ENCODE results near the gene KCNJ8. TPM values are rescaled to one million over a fixed set of nuclear protein-coding genes. Genes with fewer than 3 reads are reported as not detected.

The KCNJ8 gene
- total and polyA plus RNA-seq, 2 of the 8 experiments (the other 6 are each of a cell fraction or from before 2014, with no cell fraction given) = 0.48 to 1.4 TPM

DNA sequence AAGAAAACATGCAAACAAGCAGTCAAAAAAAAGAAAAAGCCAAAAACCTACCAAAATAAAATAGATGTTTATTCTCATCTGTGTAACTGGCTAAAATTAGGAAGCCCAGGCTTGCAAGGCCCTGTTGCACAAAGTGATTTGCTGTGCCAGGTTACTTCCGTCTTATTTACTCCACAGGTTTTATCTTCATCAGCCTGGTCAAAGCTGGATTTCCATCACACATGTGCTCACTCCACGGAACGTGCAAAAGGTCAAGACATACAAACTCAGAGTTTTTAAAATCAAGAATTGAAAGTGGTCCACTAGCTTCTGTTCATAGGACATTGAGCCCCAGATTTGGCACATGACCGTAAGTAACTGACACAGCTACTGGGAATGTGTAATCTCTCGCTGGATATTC is 14.8 kb downstream of the KCNJ8 start:
- no peaks in the 10 kb centered on the region for H3K36me3 ChIP-seq (ENCODE audit: control insufficient read depth in 2 of 4, insufficient read depth in 4 of 4, low read length in 3 of 4)
- H2AFZ ChIP-seq (ENCODE audit: low read length) = no peak overlapping the region
- no peaks in the 10 kb centered on the region for H4K20me1 ChIP-seq (replicated peaks in 1 of 2; ENCODE audit: control insufficient read depth in 1 of 2, insufficient read depth in 2 of 2, low read length in 2 of 2)
- no peak for FAIRE-seq
- no peaks in the 10 kb centered on the region for H3K79me1 ChIP-seq (ENCODE audit: low read depth, low read length)
- DNase-seq (ENCODE audit: low read depth in 1 of 2, low spot score in 2 of 2) = no peak
- no peak overlapping the region for H2BK120ac ChIP-seq (replicated peaks; ENCODE audit: low read depth, low read length)
- POLR2A ChIA-PET (ENCODE audit: partially characterized antibody) = no interaction called here
- H3K23me2 ChIP-seq (ENCODE audit: low read depth, low read length) = no peaks in the 10 kb centered on the region
- H2BK20ac ChIP-seq (ENCODE audit: low read length) = no peak overlapping the region
- H3K9ac ChIP-seq (replicated peaks in 1 of 4; ENCODE audit: extremely low read depth in 1 of 4, low read depth in 3 of 4, low read length in 3 of 4) = no peak overlapping the region
- no peak overlapping the region for H3K4ac ChIP-seq (replicated peaks; ENCODE audit: insufficient read length, low read depth, low read length)
- no peak overlapping the region for H3K14ac ChIP-seq (ENCODE audit: insufficient read length)
- no peaks in the 10 kb centered on the region for H3K79me2 ChIP-seq (ENCODE audit: control insufficient read depth in 1 of 2, insufficient read depth in 2 of 2, low read length in 2 of 2)
- no peak overlapping the region for H4K91ac ChIP-seq (replicated peaks; ENCODE audit: insufficient read length, low read length)
- WGBS, 2 experiments (ENCODE audit: extremely low coverage in 1 of 2, insufficient coverage in 1 of 2, insufficient read length in 1 of 2, insufficient replicate concordance in 2 of 2, low coverage in 1 of 2, low lambda C conversion rate in 2 of 2, missing lambda C conversion rate in 1 of 2) = 94% methylated on average over 5 of the region's 5 CpGs; no CpG with 5 or more reads in 1 of the 2 experiments
- no peak overlapping the region for H3K4me3 ChIP-seq (ENCODE audit: extremely low read depth in 1 of 4, insufficient read depth in 2 of 4, low read depth in 3 of 4, low read length in 4 of 4)
- no peak overlapping the region for H3K23ac ChIP-seq (ENCODE audit: insufficient read length)
- no peak overlapping the region for H2BK15ac ChIP-seq (ENCODE audit: low read length)
- CTCF ChIA-PET (ENCODE audit: partially characterized antibody) = interaction anchor here (0.6 to 1.5 kb wide), 2 partner anchors 13 to 522 kb away, joined by 3 to 5 read pairs; no protein-coding TSS in a partner anchor
- no peak overlapping the region for H2BK5ac ChIP-seq (ENCODE audit: low read depth, low read length)
- H3K56ac ChIP-seq (replicated peaks; ENCODE audit: insufficient read length, low read depth, low read length) = no peak overlapping the region
- no peak overlapping the region for H3K18ac ChIP-seq (ENCODE audit: extremely low read depth, low read length)
- no peak overlapping the region for H2BK12ac ChIP-seq (ENCODE audit: low read depth, low read length)
- H3K4me1 ChIP-seq (replicated peaks in 1 of 4; ENCODE audit: control insufficient read depth in 3 of 4, insufficient read depth in 4 of 4, low read length in 3 of 4) = no peaks in the 10 kb centered on the region
- no peak overlapping the region for H3K4me2 ChIP-seq (ENCODE audit: insufficient read depth in 1 of 2, low read depth in 2 of 2, low read length in 2 of 2)
- H3K27me3 ChIP-seq (replicated peaks in 1 of 4; ENCODE audit: control insufficient read depth in 3 of 4, extremely low read depth in 1 of 4, insufficient read depth in 3 of 4, low read length in 3 of 4) = no peaks in the 10 kb centered on the region
- H4K8ac ChIP-seq (ENCODE audit: extremely low read depth, insufficient read depth, low read length) = no peak overlapping the region
- no peak overlapping the region for H4K5ac ChIP-seq (ENCODE audit: insufficient read length, low read depth, low read length)
- no peaks in the 10 kb centered on the region; a peak in 1 of 4 replicates for H3K9me3 ChIP-seq (ENCODE audit: insufficient read depth in 2 of 2, low read depth in 1 of 2, low read length in 1 of 2)
- no peak overlapping the region for H3K27ac ChIP-seq (ENCODE audit: low read depth, low read length)
- no peak overlapping the region for H2AK5ac ChIP-seq (ENCODE audit: low read depth, low read length)
- TF ChIP-seq CEBPB (IDR thresholded peaks at IDR 0.05; ENCODE audit: low read depth, low read length) (no peak), POLR2A (IDR thresholded peaks at IDR 0.05; ENCODE audit: control extremely low read depth in 1 of 2, low read depth in 2 of 2, low read length in 2 of 2) (no peak), KDM4A (IDR thresholded peaks at IDR 0.05; ENCODE audit: low read depth, low read length, severe bottlenecking) (no peak), ASH2L (IDR thresholded peaks at IDR 0.05; ENCODE audit: low read length) (no peak), SP1 (IDR thresholded peaks at IDR 0.05; ENCODE audit: low read depth, low read length) (no peak), CBX5 (IDR thresholded peaks at IDR 0.05; ENCODE audit: low read depth, low read length) (no peak), NRF1 (IDR thresholded peaks at IDR 0.05; ENCODE audit: low read depth, low read length) (no peak), CTBP2 (IDR thresholded peaks at IDR 0.05; ENCODE audit: borderline replicate concordance, insufficient read depth, insufficient read length, low read length) (no peak), SUZ12 (IDR thresholded peaks at IDR 0.05; ENCODE audit: low read length) (no peak), RXRA (IDR thresholded peaks at IDR 0.05; ENCODE audit: insufficient read depth, low read depth, low read length) (no peak), TAF1 (IDR thresholded peaks at IDR 0.05; ENCODE audit: low read depth, low read length) (no peak), GABPA (IDR thresholded peaks at IDR 0.05; ENCODE audit: borderline replicate concordance, insufficient read depth, low read length) (no peak), CHD2 (IDR thresholded peaks at IDR 0.05; ENCODE audit: low read length) (no peak), RNF2 (IDR thresholded peaks at IDR 0.05; ENCODE audit: borderline replicate concordance, low read depth, low read length, missing control alignments, poor library complexity, severe bottlenecking) (no peak)
- TF ChIP-seq, protein P1, sequence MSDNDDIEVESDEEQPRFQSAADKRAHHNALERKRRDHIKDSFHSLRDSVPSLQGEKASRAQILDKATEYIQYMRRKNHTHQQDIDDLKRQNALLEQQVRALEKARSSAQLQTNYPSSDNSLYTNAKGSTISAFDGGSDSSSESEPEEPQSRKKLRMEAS (IDR thresholded peaks at IDR 0.05) = no peak
